GM08714 (cell line): ENCODE results near the gene STIM2.

Experiments
- H3K4me3 ChIP-seq: fragments of 200-500 bp; sonication (Bioruptor generic); 2 replicates; pipeline ENCODE4 v1.5.1; 2014; ENCODE audit warnings: mild to moderate bottlenecking, low read length, inconsistent platforms
- ZNF274 ChIP-seq: IDR thresholded peaks from 2 replicates; pipeline ENCODE4 v1.6.1; 2012; ENCODE audit warnings: mild to moderate bottlenecking, low read depth, low read length

The STIM2 gene

DNA sequence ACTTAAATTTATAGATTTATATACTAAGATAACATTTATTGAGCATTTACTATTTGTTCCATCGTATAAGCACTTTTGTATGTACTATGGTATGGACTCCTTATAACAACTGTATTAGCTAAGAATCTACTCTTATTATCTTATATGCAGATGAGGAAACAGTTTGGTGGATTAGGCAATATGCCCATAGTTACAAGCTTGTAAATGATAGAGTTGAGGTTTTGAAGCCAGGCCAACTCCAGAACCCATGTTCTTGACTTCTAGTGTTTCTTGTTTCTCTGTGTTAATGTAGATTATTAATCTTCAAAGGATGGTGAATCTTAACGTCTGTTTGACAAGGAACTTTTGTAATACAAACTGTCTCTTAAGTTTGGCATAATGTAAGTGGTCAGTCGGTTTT is 71.3 kb downstream of the STIM2 start:
- no peak for TF ChIP-seq ZNF274
- no peak overlapping the region for H3K4me3 ChIP-seq

GRCh38 chr4:26935397-26935796 is 74.8 kb downstream of the STIM2 start:
- no peak for TF ChIP-seq ZNF274
- H3K4me3 ChIP-seq = no peak overlapping the region

DNA sequence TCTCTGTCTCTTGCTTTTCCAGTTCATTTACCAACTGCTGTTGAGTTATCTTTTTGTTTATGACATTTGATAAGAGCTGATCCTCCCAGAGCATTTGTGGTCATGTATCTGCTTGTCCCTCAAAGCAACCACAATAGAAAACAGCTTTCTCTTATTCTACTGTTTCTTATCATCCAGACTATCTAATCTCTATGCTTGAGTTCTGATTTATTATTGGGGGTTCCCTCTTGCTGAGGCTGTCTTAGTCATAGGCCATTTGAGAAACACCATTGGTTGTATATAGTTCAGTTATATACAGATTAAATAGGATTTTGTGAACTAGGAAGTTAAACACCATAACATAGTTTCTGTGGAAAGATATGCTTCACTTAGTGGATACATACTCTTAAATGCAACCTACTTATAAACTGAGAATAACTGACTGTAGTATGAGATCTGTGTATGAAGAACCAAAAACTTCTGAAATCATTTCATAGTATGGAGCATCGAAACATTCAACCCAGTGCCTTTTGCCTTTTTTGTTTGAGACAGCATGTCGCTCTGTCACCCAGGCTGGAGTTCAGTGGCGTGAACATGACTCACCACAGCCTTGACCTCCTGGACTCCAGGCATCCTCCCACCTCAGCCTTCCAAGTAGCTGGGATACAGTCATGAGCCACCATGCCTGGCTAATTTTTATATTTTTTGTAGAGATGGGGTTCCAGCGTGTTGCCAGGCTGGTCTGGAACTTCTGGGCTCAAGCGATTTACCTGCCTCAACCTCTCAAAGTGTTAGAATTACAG is 75.8 kb downstream of the STIM2 start:
- TF ChIP-seq ZNF274 = no peak
- H3K4me3 ChIP-seq = no peak overlapping the region

- no peak for TF ChIP-seq ZNF274
- H3K4me3 ChIP-seq = no peak overlapping the region
These were observed 76.5 kb downstream of the STIM2 start for GRCh38 chr4:26937139-26937538.

- no peak for TF ChIP-seq ZNF274
- H3K4me3 ChIP-seq = no peak overlapping the region
These were observed 76.9 kb downstream of the STIM2 start for GRCh38 chr4:26937567-26937966.

- TF ChIP-seq ZNF274 = no peak
- H3K4me3 ChIP-seq = no peak overlapping the region
These were observed 77.9 kb downstream of the STIM2 start for GRCh38 chr4:26938516-26938915.

DNA sequence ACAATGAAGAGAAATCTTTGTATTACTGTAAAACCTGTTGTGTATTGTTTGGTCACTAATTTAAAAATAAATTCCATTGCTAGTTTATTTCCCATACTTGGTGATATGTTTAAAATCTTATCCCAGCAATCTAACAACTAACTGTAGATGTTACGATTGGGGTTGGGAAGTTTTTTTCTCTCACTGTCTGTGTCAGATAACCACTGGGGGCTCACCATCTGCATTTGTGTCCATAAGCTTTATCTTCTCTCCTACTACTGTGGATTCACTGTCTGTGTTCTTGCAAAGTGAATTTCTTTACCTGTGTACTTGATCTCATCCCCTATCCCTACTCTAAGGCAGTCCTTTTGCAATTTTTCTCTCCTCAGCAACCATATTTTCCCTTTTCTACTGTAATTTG is 81.3 kb downstream of the STIM2 start:
- no peak overlapping the region for H3K4me3 ChIP-seq
- no peak for TF ChIP-seq ZNF274

DNA sequence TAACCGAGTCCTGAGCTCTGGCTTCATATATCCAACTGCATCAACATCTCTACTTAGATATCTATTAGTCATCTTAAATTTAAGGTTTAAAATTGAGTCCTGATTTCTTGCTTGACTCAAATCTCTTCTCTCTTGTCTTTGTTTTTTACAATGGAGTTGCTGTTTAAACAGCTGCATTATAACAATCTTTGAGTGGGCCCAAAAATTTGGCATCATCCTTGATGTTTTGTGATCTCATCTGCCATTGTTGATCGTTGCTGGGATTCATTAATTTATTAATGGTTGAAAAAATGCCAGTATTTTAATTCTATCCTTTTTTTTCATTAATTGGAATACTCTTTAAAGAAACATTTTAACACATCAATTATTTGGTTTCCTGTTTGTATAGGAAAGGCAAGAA is 82.2 kb downstream of the STIM2 start:
- TF ChIP-seq ZNF274 = no peak
- H3K4me3 ChIP-seq = no peak overlapping the region

- TF ChIP-seq ZNF274 = no peak
These were observed 82.8 kb downstream of the STIM2 start for GRCh38 chr4:26943391-26943790.

DNA sequence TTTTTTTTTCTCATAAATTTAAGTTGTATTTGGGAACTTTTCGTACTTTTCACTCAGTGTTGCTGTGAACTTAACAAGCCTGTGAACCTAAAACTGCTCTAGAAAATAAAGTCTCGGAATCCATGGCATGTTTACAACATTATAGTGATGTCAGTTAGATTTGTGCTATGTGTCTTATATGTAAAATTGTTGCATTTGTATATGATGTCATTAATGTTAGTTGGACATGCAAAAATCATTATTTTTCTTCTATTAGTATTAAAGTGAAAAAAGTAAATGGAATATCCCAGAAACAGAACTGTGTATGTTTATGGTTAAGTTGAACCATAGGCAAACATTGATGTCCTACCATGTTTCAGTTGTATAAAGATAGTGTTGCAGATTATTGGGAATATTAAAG is 85.2 kb downstream of the STIM2 start:
- no peak for TF ChIP-seq ZNF274
- no peak overlapping the region for H3K4me3 ChIP-seq

More at GRCh38 chr4:26943391-26943790, 82.8 kb downstream of the STIM2 start:
- H3K4me3 ChIP-seq = no peak overlapping the region

- no peak for TF ChIP-seq ZNF274
- H3K4me3 ChIP-seq = no peak overlapping the region
These were observed 86.7 kb downstream of the STIM2 start for GRCh38 chr4:26947318-26947717.

GRCh38 chr4:26950446-26950845 is 89.8 kb downstream of the STIM2 start:
- no peak overlapping the region for H3K4me3 ChIP-seq
- no peak for TF ChIP-seq ZNF274

- TF ChIP-seq ZNF274 = no peak
- no peak overlapping the region for H3K4me3 ChIP-seq
These were observed 92.2 kb downstream of the STIM2 start for GRCh38 chr4:26952891-26953290.

- TF ChIP-seq ZNF274 = no peak
- H3K4me3 ChIP-seq = no peak overlapping the region
These were observed 92.7 kb downstream of the STIM2 start for GRCh38 chr4:26953366-26953765.

DNA sequence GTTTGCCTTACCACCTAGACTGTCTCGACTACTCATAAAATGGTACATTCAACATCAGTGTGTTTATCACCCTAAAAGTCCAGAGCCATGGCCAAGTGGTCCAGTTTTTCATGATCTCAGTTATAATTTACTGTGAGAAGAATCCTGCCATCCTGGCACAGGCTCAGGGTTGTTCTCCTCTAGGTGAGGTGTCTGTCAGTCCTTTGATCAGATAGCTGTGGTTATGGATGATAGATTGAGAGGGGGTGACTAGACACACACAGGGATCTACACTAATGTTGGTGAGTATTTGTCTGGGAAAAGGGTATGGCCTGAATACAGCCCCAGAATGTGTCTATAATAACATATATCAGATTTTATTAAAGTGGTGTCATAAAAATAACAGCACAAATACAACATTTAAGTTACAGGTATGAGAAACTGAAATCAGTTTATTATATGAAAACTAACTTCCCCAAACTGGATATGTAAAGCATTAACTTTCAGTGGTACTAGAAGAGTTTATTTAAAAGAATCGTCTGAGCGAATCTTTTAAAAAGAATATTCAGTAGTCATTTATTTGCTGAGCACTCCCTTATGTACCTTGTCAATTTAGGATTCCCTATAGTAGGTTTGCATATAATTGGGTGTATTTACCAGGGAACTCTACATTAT is 93.3 kb downstream of the STIM2 start:
- TF ChIP-seq ZNF274 = no peak
- no peak overlapping the region for H3K4me3 ChIP-seq
